SK-N-MC (cell line): Measurements from ENCODE around the gene PDLIM4.

ENCODE experiments used
- EZH2 ChIP-seq: fragments of 200-600 bp; sonication (generic); IDR thresholded peaks from one replicate; pipeline ENCODE4 v1.6.1; 2017; ENCODE audit warnings: antibody characterized with exemption
- FOXP2 ChIP-seq: optimal IDR thresholded peaks from 2 replicates; pipeline ENCODE3; 2011; ENCODE audit warnings: mild to moderate bottlenecking, moderate library complexity; ENCODE audit not compliant: insufficient read depth; ENCODE audit errors: extremely low read length, control extremely low read depth
- POLR2AphosphoS5 ChIP-seq: IDR thresholded peaks from 2 replicates; pipeline ENCODE4 v1.6.1; 2012; ENCODE audit warnings: mild to moderate bottlenecking, low read depth, low read length, borderline replicate concordance

DNA sequence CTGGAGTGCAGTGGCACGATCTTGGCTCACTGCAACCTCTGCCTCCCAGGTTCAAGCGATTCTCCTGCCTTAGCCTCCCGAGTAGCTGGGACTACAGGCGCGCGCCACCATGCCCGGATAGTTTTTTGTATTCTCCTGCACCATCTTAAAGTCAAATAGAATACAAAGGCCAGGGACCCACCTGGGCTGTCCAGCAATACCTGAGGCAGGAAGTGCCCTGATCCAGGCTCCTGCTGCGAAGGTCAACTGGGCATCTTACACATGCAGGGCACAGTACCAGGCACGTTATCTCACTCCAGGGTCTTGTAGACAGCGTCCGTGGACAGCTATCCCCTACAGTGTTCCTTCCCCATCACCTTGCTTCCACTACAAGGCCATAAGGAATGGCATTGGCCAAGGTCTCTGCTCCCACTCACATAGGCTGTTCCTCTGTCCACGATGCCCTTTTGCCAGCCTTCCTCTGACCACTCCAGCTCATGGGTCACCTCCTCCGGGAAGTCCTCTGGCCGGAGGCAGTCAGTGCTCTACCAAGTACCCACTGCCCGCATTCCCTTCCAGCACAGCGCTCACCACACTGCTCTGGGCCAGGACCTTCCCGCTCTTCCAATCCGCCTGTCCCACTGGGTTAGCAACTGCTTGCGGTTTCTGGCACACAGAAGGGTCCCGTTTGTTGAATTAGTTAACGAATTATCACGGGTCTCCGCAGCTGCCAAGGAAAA is 30.8 kb upstream of the PDLIM4 start:
- TF ChIP-seq POLR2AphosphoS5, result no peak
- TF ChIP-seq EZH2, result no peak
- no peak for TF ChIP-seq FOXP2
